Measurements from ENCODE around the gene DAPK3.
A peak's percentile ranks its signal among the peaks of the same experiment; 100 is the strongest.

Gene DAPK3

GRCh38 chr19:3970808-3971598 is at the start of gene DAPK3:
Gene DAPK3, minus strand, starts transcription at chr19:3971099. Its CDS starts 1,364 bp downstream, at chr19:3969735.
- in situ Hi-C loops (cut with HindIII; ENCODE audit: low sequenced_read_pairs): no loop called here
- TF ChIP-seq, protein P1, sequence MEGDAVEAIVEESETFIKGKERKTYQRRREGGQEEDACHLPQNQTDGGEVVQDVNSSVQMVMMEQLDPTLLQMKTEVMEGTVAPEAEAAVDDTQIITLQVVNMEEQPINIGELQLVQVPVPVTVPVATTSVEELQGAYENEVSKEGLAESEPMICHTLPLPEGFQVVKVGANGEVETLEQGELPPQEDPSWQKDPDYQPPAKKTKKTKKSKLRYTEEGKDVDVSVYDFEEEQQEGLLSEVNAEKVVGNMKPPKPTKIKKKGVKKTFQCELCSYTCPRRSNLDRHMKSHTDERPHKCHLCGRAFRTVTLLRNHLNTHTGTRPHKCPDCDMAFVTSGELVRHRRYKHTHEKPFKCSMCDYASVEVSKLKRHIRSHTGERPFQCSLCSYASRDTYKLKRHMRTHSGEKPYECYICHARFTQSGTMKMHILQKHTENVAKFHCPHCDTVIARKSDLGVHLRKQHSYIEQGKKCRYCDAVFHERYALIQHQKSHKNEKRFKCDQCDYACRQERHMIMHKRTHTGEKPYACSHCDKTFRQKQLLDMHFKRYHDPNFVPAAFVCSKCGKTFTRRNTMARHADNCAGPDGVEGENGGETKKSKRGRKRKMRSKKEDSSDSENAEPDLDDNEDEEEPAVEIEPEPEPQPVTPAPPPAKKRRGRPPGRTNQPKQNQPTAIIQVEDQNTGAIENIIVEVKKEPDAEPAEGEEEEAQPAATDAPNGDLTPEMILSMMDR (IDR thresholded peaks at IDR 0.05; ENCODE audit: low read depth, low read length): no peak
- peak; percentile 98 for DNase-seq (ENCODE audit: low read depth, low spot score)
- peak within 1 kb of the TSS; percentile 98 for H3K4me3 ChIP-seq (ENCODE audit: low read depth, low read length)

GRCh38 chr19:4019578-4019977 is 48.7 kb upstream of the DAPK3 start:
- TF ChIP-seq, protein P1 (IDR thresholded peaks at IDR 0.05; ENCODE audit: low read depth, low read length): no peak
- DNase-seq (ENCODE audit: low read depth, low spot score): no peak

GRCh38 chr19:4018775-4019504 is 48.0 kb upstream of the DAPK3 start:
- TF ChIP-seq, protein P1 (IDR thresholded peaks at IDR 0.05; ENCODE audit: low read depth, low read length): no peak
- in situ Hi-C loops (cut with HindIII; ENCODE audit: low sequenced_read_pairs): no loop called here
- no peak overlapping the region for H3K4me3 ChIP-seq (ENCODE audit: low read depth, low read length)
- no peak for DNase-seq (ENCODE audit: low read depth, low spot score)

More at GRCh38 chr19:4019578-4019977, 48.7 kb upstream of the DAPK3 start:
- in situ Hi-C loops (cut with HindIII; ENCODE audit: low sequenced_read_pairs): no loop called here
- H3K4me3 ChIP-seq (ENCODE audit: low read depth, low read length): no peak overlapping the region

DNA sequence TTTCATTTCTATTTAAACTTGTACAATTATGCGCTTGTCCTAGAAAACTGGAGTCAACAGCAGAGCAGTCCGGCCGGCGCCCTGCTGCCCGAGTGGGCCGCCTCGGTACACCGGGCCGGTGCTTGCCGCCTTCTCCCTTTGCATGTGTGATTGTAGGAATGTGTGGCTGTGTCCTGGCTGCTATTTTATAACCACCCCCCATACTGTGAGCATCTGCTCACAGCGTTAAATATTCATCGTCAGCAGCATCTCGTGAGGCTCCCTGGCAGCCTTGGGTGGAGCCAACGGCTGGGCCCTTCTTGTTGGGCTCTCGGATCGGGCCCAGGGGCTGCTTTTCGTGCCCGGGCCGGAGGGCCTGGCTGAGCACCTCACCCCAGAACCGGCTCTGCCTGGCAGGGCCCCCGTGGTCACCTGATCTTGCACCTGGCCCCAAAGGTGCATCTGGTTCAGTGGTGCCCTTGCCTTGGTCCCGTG is 47.3 kb upstream of the DAPK3 start:
- TF ChIP-seq, protein P1 (IDR thresholded peaks at IDR 0.05; ENCODE audit: low read depth, low read length): no peak
- H3K4me3 ChIP-seq (ENCODE audit: low read depth, low read length): no peak overlapping the region
- no peak for DNase-seq (ENCODE audit: low read depth, low spot score)
- in situ Hi-C loops (cut with HindIII; ENCODE audit: low sequenced_read_pairs): no loop called here

DNA sequence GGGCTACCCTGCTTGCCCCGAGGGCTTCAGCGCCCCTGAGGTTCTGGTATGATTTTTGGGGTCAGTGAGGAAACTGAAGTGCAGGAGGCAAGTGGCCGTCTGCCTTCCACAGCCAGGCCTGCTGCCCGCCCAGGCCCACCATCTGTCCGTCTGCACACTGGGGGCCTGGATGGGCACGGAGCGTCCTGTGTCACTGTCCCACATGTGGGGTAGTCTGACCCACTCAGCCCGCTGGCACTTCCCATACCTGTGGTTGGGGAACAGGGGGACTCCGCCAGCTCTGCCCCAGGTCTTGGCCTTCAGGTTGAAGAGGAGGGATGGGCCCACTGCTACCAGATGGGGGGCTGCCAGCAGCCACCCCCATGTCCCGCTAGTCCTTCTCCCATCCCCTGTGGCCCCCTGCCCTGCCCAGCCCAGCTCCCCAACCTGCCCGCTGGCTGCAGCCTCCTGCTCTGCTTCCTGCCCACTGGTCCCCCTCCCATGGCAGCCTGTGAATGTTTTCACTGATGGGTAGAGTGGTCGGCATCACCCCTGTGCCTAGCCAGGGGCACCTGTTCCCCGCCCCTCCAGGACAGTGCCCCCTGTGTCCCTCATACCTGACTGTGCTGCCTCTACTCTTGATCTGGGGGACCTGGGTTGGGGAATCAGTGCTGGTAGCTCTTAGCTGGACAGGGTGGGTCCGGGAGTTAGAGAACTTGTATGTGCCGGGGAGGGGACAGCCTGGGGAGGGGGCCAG is 46.2 kb upstream of the DAPK3 start:
- no peak for DNase-seq (ENCODE audit: low read depth, low spot score)
- H3K4me3 ChIP-seq (ENCODE audit: low read depth, low read length): no peak overlapping the region
- in situ Hi-C loops (cut with HindIII; ENCODE audit: low sequenced_read_pairs): no loop called here
- TF ChIP-seq, protein P1 (IDR thresholded peaks at IDR 0.05; ENCODE audit: low read depth, low read length): no peak

GRCh38 chr19:4016486-4016885 is 45.6 kb upstream of the DAPK3 start:
- H3K4me3 ChIP-seq (ENCODE audit: low read depth, low read length): no peak overlapping the region
- in situ Hi-C loops (cut with HindIII; ENCODE audit: low sequenced_read_pairs): no loop called here
- TF ChIP-seq, protein P1 (IDR thresholded peaks at IDR 0.05; ENCODE audit: low read depth, low read length): no peak
- DNase-seq (ENCODE audit: low read depth, low spot score): no peak
